HL-60 (cell line): Measurements from ENCODE around the gene AP2M1.

ENCODE experiments used
- DNase-seq, 2 experiments: peaks; one replicate each; pipeline ENCODE4 v3.0.0-alpha.2; 2010 to 2020; ENCODE audit warnings: low read depth in 1 of 2, low spot score in 1 of 2
- H3K27ac ChIP-seq: fragments of 250-450 bp; sonication (Bioruptor Pico); replicated peaks from 2 replicates; pipeline ENCODE4 v1.5.1; 2020; ENCODE audit warnings: mild to moderate bottlenecking, moderate library complexity
- H3K27me3 ChIP-seq: fragments of 250-450 bp; sonication (Bioruptor Pico); 2 replicates; pipeline ENCODE4 v1.5.1; 2021; ENCODE audit warnings: mild to moderate bottlenecking, moderate library complexity; ENCODE audit not compliant: insufficient read depth, poor library complexity, severe bottlenecking
- H3K4me3 ChIP-seq: replicated peaks from 2 replicates; pipeline ENCODE4 v1.5.1; 2011; ENCODE audit warnings: mild to moderate bottlenecking, control low read depth, low read length; ENCODE audit not compliant: insufficient read depth
- CTCF ChIP-seq: IDR thresholded peaks from one replicate; pipeline ENCODE4 v1.5.1; 2011; ENCODE audit warnings: low read length, control low read depth, inconsistent platforms; ENCODE audit not compliant: insufficient read depth
- GABPA ChIP-seq: IDR thresholded peaks from 2 replicates; pipeline ENCODE4 v1.6.1; 2012; ENCODE audit warnings: low read depth
- POLR2AphosphoS5 ChIP-seq: IDR thresholded peaks from 2 replicates; pipeline ENCODE4 v1.6.1; 2012; ENCODE audit warnings: low read depth
- REST ChIP-seq: IDR thresholded peaks from 2 replicates; pipeline ENCODE4 v1.6.1; 2012; ENCODE audit warnings: low read depth; ENCODE audit not compliant: insufficient replicate concordance
- SPI1 ChIP-seq: IDR thresholded peaks from 2 replicates; pipeline ENCODE4 v1.6.1; 2012; ENCODE audit warnings: low read depth, mild to moderate bottlenecking, borderline replicate concordance

Gene AP2M1

DNA sequence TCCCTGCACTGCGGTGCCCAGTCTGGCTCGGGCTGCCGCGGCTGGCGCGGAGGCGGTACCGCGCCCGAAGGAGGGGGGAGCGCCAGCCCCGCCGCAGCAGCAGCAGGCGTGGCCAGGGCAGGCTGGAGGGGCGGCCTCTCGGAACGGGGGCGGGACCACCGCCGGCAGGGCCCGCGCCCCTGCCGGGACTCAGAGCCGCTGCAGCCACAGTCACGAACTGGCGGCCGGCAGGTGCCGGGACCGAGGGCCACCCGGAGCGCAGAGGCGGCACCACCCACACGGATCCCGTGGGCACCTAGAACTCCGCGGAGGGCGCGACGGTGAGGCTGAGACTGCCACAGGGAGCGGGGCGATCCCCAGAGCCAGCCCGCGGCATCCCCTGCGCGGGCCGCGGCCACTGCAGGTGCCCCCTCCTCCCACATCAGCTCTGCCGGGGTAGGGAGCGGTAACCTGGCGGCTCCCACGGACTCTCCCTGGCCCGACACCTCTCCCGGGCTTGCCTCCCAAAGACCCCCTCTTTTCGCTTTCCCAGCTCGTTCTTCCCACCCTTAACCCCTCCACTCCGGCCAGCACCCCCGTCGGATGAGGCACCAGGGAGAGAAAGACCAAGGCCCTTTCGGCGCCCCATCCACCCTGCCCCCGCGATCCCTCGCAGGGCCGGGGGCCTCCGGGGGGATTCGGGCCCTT is 54.9 kb downstream of the AP2M1 start, which contains the start of gene VWA5B2:
VWA5B2 (plus strand) TSS at position 192 of the 687 bp plus-strand sequence. CDS start 944 bp downstream, outside the sequence.
- Histone ChIP-seq H3K27me3 (peaks cover 42% of the 10 kb centered on the region), H3K4me3 (no peak within 1 kb of the TSS), H3K27ac (no peak within 1 kb of the TSS)
- no peak for DNase-seq
- TF ChIP-seq SPI1 (no peak), GABPA (no peak), REST (no peak), POLR2AphosphoS5 (no peak), CTCF (no peak)

DNA sequence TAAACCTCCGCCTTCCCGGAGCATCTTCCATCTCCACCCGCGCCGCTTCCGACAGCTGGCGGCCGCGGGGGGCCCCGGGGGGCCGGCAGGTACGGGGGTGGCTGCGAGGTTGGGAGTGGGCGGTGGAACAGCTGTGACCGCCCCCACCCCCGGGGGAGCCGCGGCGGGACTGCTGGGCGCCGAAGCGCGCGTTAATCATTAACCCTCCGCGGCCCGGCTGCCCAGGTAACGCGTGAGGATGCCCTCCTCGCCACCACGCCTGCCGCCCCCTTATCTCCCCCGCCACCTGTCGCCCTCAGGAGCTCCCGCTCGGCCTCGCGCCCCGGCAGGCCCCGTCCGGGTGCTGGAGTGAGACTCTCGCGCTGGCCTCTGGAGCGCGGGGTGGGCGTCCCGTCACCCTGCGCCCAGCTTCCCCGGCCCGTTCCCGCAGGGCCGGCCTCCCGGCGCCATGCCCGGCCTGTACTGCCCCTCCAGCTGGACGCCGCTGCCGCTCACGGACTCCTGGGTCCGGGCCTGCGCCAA is 55.5 kb downstream of the AP2M1 start:
- TF ChIP-seq GABPA (no peak), POLR2AphosphoS5 (no peak), REST (no peak), SPI1 (no peak), CTCF (no peak)
- DNase-seq, result no peak
- H3K27me3 ChIP-seq, result peaks cover 42% of the 10 kb centered on the region
- no peak overlapping the region for H3K4me3 ChIP-seq
- no peak overlapping the region for H3K27ac ChIP-seq

GRCh38 chr3:184230603-184231528 is 56.2 kb downstream of the AP2M1 start:
- Histone ChIP-seq H3K27me3 (peaks cover 42% of the 10 kb centered on the region), H3K4me3 (no peak overlapping the region)

GRCh38 chr3:184231671-184232070 is 57.0 kb downstream of the AP2M1 start:
- DNase-seq, result no peak
- Histone ChIP-seq H3K27ac (no peak overlapping the region), H3K4me3 (no peak overlapping the region), H3K27me3 (peaks cover 41% of the 10 kb centered on the region)
- no peak for TF ChIP-seq SPI1
- no peak for TF ChIP-seq GABPA
- TF ChIP-seq CTCF, result no peak
- no peak for TF ChIP-seq REST
- TF ChIP-seq POLR2AphosphoS5, result no peak

More at GRCh38 chr3:184230603-184231528, 56.2 kb downstream of the AP2M1 start:
- no peak for DNase-seq
- TF ChIP-seq SPI1, result no peak
- no peak overlapping the region for H3K27ac ChIP-seq
